Ovary (tissue), 3 donors: ENCODE measurements around the gene ITGB1BP1.

Source experiments
- POLR2A ChIP-seq: fragments of 450-650 bp; IDR thresholded peaks from one replicate; pipeline ENCODE4 v1.6.1; 2017; ENCODE audit warnings: antibody characterized with exemption, mild to moderate bottlenecking, moderate library complexity
- TF ChIP-seq, protein P1 (sequence below), 3 donors: fragments of 450-650 bp in 2 of 3; fragments of 200-600 bp in 1 of 3; IDR thresholded peaks; one replicate each; pipeline versions ENCODE4 v1.5.1 to v1.8.0; 2016 to 2022; ENCODE audit warnings: antibody characterized with exemption in 3 of 3, mild to moderate bottlenecking in 1 of 3
- donor health status: DM: no; HTN: no; CAD: no.

DNA sequence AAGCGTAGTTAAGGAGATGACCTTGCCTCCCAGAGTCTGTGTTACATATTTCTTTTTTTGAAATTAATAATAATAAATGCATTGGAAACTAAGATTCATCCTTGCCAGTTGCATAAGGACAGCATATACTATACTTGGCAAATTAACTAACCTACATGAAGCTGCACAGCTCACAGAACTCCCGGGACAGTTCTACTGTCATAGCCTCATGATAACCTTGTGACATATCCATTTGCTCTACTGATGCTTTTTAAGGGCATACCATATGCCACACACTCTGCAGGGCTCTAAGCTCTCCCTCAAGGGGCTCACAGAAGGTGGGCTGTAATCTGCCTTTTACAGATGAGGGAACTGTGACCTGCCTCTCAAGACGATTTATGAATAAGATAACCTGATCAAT lies 3.8 kb downstream of the ITGB1BP1 start:
- TF ChIP-seq, protein P1, sequence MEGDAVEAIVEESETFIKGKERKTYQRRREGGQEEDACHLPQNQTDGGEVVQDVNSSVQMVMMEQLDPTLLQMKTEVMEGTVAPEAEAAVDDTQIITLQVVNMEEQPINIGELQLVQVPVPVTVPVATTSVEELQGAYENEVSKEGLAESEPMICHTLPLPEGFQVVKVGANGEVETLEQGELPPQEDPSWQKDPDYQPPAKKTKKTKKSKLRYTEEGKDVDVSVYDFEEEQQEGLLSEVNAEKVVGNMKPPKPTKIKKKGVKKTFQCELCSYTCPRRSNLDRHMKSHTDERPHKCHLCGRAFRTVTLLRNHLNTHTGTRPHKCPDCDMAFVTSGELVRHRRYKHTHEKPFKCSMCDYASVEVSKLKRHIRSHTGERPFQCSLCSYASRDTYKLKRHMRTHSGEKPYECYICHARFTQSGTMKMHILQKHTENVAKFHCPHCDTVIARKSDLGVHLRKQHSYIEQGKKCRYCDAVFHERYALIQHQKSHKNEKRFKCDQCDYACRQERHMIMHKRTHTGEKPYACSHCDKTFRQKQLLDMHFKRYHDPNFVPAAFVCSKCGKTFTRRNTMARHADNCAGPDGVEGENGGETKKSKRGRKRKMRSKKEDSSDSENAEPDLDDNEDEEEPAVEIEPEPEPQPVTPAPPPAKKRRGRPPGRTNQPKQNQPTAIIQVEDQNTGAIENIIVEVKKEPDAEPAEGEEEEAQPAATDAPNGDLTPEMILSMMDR (IDR thresholded peaks at IDR 0.05) = no peak
- no peak for TF ChIP-seq POLR2A
